ENCODE data around the gene SSNA1. TPM values are rescaled to one million over a fixed set of nuclear protein-coding genes. Genes with fewer than 3 reads are reported as not detected.

Gene SSNA1
- total and polyA plus RNA-seq, 9 of the 15 experiments (the other 6 are each of a cell fraction or from before 2014, with no cell fraction given): 1.9 to 130 (median 57.1) TPM

GRCh38 chr9:137236238-137236935 is 47.9 kb downstream of the SSNA1 start (continued):
- TF ChIP-seq, protein P1, sequence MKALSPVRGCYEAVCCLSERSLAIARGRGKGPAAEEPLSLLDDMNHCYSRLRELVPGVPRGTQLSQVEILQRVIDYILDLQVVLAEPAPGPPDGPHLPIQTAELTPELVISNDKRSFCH (CRISPR knock-in tag; IDR thresholded peaks at IDR 0.05): no peak
- TF ChIP-seq, protein P1 (tag; IDR thresholded peaks at IDR 0.05): peak; percentile 84
- TF ChIP-seq YBX1 (IDR thresholded peaks at IDR 0.05) (no peak), FOXA1 (IDR thresholded peaks at IDR 0.05; ENCODE audit: borderline replicate concordance) (peak; percentile 61; the same call in 1 of the 2 replicates), IRF2 (CRISPR knock-in tag; IDR thresholded peaks at IDR 0.05) (no peak), TEAD1 (CRISPR knock-in tag; IDR thresholded peaks at IDR 0.05) (peak in 1 of 2 experiments; percentile 81; a peak in 2 of 4 replicates), ZNF551 (CRISPR knock-in tag; IDR thresholded peaks at IDR 0.05) (no peak), ELF1 (tag; IDR thresholded peaks at IDR 0.05) (no peak), NFATC3 (IDR thresholded peaks at IDR 0.05) (no peak), SAFB (IDR thresholded peaks at IDR 0.05; ENCODE audit: borderline replicate concordance, low read depth, low read length) (peak; percentile 70; the same call in 1 of the 2 replicates), TRIM24 (IDR thresholded peaks at IDR 0.05) (peak; percentile 53 to 62; a peak in 3 of 4 replicates), ZNF589 (CRISPR knock-in tag; IDR thresholded peaks at IDR 0.05; ENCODE audit: low read depth) (no peak), BRD9 (IDR thresholded peaks at IDR 0.05; ENCODE audit: low read depth, partially characterized antibody) (no peak), FOXM1 (IDR thresholded peaks at IDR 0.05; ENCODE audit: low read depth) (peak; percentile 67), FOXM1 (CRISPR knock-in tag; IDR thresholded peaks at IDR 0.05; ENCODE audit: low read depth) (peak; percentile 64; the same call in 1 of the 2 replicates), ZNF511 (CRISPR knock-in tag; IDR thresholded peaks at IDR 0.05) (peak; percentile 57; the same call in 1 of the 2 replicates), CREM (IDR thresholded peaks at IDR 0.05; ENCODE audit: low read depth) (peak; percentile 61; the same call in 1 of the 2 replicates), FOXA3 (CRISPR knock-in tag; conservative IDR thresholded peaks at IDR 0.05 in 1 of 2, IDR thresholded peaks at IDR 0.05 in 1 of 2) (peak; percentile 97 to 99), NFYB (IDR thresholded peaks at IDR 0.05; ENCODE audit: extremely low read depth, insufficient read length) (no peak), U2AF1 (optimal IDR thresholded peaks at IDR 0.05; ENCODE audit: low read depth, low read length) (no peak), ZNF507 (tag; conservative IDR thresholded peaks at IDR 0.05) (no peak), GABPB2 (CRISPR knock-in tag; conservative IDR thresholded peaks at IDR 0.05) (no peak), KLF16 (IDR thresholded peaks at IDR 0.05) (peak; percentile 90), PRMT5 (CRISPR knock-in tag; IDR thresholded peaks at IDR 0.05) (no peak)
- TF ChIP-seq, protein P2, sequence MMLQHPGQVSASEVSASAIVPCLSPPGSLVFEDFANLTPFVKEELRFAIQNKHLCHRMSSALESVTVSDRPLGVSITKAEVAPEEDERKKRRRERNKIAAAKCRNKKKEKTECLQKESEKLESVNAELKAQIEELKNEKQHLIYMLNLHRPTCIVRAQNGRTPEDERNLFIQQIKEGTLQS (IDR thresholded peaks at IDR 0.05): no peak
- TF ChIP-seq, protein P2 (CRISPR knock-in tag; conservative IDR thresholded peaks at IDR 0.05): peak; percentile 71; the same call in 1 of the 2 replicates
- TF ChIP-seq, protein P3, sequence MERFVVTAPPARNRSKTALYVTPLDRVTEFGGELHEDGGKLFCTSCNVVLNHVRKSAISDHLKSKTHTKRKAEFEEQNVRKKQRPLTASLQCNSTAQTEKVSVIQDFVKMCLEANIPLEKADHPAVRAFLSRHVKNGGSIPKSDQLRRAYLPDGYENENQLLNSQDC (CRISPR knock-in tag; IDR thresholded peaks at IDR 0.05): no peak
- TF ChIP-seq, protein P4, sequence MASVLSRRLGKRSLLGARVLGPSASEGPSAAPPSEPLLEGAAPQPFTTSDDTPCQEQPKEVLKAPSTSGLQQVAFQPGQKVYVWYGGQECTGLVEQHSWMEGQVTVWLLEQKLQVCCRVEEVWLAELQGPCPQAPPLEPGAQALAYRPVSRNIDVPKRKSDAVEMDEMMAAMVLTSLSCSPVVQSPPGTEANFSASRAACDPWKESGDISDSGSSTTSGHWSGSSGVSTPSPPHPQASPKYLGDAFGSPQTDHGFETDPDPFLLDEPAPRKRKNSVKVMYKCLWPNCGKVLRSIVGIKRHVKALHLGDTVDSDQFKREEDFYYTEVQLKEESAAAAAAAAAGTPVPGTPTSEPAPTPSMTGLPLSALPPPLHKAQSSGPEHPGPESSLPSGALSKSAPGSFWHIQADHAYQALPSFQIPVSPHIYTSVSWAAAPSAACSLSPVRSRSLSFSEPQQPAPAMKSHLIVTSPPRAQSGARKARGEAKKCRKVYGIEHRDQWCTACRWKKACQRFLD (CRISPR knock-in tag; IDR thresholded peaks at IDR 0.05): no peak
